ENCODE data around the gene SBF2.
"Not testable (repeated sequence)": the region's sequence is repeated elsewhere in the genome, so short reads cannot be mapped to it uniquely, and the experiment has no call there.

The SBF2 gene

GRCh38 chr11:10233581-10233980, 60.4 kb downstream of the SBF2 start:
- Histone ChIP-seq H3K4me3 (replicated peaks; ENCODE audit: insufficient read depth, low read length) (no peak overlapping the region), H3K27me3 (ENCODE audit: insufficient read depth, poor library complexity, severe bottlenecking) (no peaks in the 10 kb centered on the region), H3K27ac (replicated peaks) (no peak overlapping the region)
- TF ChIP-seq POLR2AphosphoS5 (IDR thresholded peaks at IDR 0.05; ENCODE audit: low read depth): no peak
- TF ChIP-seq CTCF (IDR thresholded peaks at IDR 0.05; ENCODE audit: insufficient read depth, low read length): no peak
- no peak for TF ChIP-seq SPI1 (IDR thresholded peaks at IDR 0.05; ENCODE audit: borderline replicate concordance, low read depth)
- TF ChIP-seq GABPA (IDR thresholded peaks at IDR 0.05; ENCODE audit: low read depth): no peak
- no peak for TF ChIP-seq REST (IDR thresholded peaks at IDR 0.05; ENCODE audit: insufficient replicate concordance, low read depth)
- no peak for DNase-seq (ENCODE audit: low read depth in 1 of 2, low spot score in 1 of 2)

GRCh38 chr11:10232756-10233155, 61.3 kb downstream of the SBF2 start:
- no peaks in the 10 kb centered on the region for H3K27me3 ChIP-seq (ENCODE audit: insufficient read depth, poor library complexity, severe bottlenecking)
- no peak overlapping the region for H3K27ac ChIP-seq (replicated peaks)
- no peak overlapping the region for H3K4me3 ChIP-seq (replicated peaks; ENCODE audit: insufficient read depth, low read length)
- DNase-seq (ENCODE audit: low read depth in 1 of 2, low spot score in 1 of 2): no peak
- TF ChIP-seq GABPA (IDR thresholded peaks at IDR 0.05; ENCODE audit: low read depth): no peak
- TF ChIP-seq CTCF (IDR thresholded peaks at IDR 0.05; ENCODE audit: insufficient read depth, low read length): no peak
- no peak for TF ChIP-seq SPI1 (IDR thresholded peaks at IDR 0.05; ENCODE audit: borderline replicate concordance, low read depth)

GRCh38 chr11:10231803-10232202, 62.2 kb downstream of the SBF2 start:
- H3K27ac ChIP-seq (replicated peaks); H3K4me3 ChIP-seq (replicated peaks; ENCODE audit: insufficient read depth, low read length); DNase-seq (ENCODE audit: low read depth in 1 of 2, low spot score in 1 of 2); H3K27me3 ChIP-seq (ENCODE audit: insufficient read depth, poor library complexity, severe bottlenecking): not testable (repeated sequence)

GRCh38 chr11:10225553-10225952, 68.5 kb downstream of the SBF2 start:
- no peak for DNase-seq (ENCODE audit: low read depth in 1 of 2, low spot score in 1 of 2)
- Histone ChIP-seq H3K27me3 (ENCODE audit: insufficient read depth, poor library complexity, severe bottlenecking) (no peaks in the 10 kb centered on the region), H3K27ac (replicated peaks) (no peak overlapping the region), H3K4me3 (replicated peaks; ENCODE audit: insufficient read depth, low read length) (no peak overlapping the region)
- TF ChIP-seq REST (IDR thresholded peaks at IDR 0.05; ENCODE audit: insufficient replicate concordance, low read depth) (no peak), SPI1 (IDR thresholded peaks at IDR 0.05; ENCODE audit: borderline replicate concordance, low read depth) (no peak), POLR2AphosphoS5 (IDR thresholded peaks at IDR 0.05; ENCODE audit: low read depth) (no peak), CTCF (IDR thresholded peaks at IDR 0.05; ENCODE audit: insufficient read depth, low read length) (no peak), GABPA (IDR thresholded peaks at IDR 0.05; ENCODE audit: low read depth) (no peak)
